HCT116 (cell line): Measurements from ENCODE around the gene MSMB.

Source experiments
- RAD21 ChIP-seq: IDR thresholded peaks from 2 replicates; pipeline ENCODE4 v1.6.1; 2012; ENCODE audit warnings: low read depth, mild to moderate bottlenecking
- YY1 ChIP-seq: IDR thresholded peaks from 2 replicates; pipeline ENCODE4 v1.6.1; 2011; ENCODE audit warnings: low read length, low read depth, moderate library complexity, mild to moderate bottlenecking; ENCODE audit not compliant: insufficient replicate concordance; ENCODE audit errors: extremely low read depth
- TF ChIP-seq, protein P1 (sequence below): IDR thresholded peaks from 2 replicates; pipeline ENCODE4 v1.6.1; 2012; ENCODE audit warnings: low read depth
- TF ChIP-seq, protein P2 (sequence below), 3 experiments: fragments of 200-600 bp in 1 of 3; sonication (generic) in 1 of 3; IDR thresholded peaks in 2 of 3; conservative IDR thresholded peaks in 1 of 3; 2 replicates each; pipeline ENCODE4 v1.5.1; 2012 to 2017; ENCODE audit warnings: low read depth in 2 of 3, low read length in 2 of 3, antibody characterized with exemption in 1 of 3, borderline replicate concordance in 1 of 3, control low read depth in 1 of 3, mild to moderate bottlenecking in 1 of 3, mixed read lengths in 1 of 3, mixed run types in 1 of 3, moderate library complexity in 1 of 3; ENCODE audit not compliant: insufficient read depth in 1 of 3

DNA sequence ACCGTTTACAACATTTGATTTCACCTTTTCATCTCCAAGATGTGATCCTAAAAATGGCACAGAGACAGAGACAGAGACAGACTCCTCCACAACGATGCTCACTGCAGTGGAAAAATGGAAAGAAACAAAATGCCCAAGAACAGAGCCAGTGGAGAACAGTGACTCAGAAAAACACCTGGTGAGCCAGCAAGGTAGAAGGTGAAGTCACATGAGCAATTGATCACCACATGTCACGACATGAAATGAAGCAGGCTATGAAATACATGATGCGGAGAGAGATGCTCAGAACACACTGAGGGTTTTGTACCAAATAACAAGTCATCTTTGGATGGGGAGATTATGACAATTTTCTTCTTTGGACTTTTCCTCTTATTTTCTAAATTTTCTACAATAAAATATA, 3.5 kb downstream of the MSMB start:
- TF ChIP-seq, protein P1, sequence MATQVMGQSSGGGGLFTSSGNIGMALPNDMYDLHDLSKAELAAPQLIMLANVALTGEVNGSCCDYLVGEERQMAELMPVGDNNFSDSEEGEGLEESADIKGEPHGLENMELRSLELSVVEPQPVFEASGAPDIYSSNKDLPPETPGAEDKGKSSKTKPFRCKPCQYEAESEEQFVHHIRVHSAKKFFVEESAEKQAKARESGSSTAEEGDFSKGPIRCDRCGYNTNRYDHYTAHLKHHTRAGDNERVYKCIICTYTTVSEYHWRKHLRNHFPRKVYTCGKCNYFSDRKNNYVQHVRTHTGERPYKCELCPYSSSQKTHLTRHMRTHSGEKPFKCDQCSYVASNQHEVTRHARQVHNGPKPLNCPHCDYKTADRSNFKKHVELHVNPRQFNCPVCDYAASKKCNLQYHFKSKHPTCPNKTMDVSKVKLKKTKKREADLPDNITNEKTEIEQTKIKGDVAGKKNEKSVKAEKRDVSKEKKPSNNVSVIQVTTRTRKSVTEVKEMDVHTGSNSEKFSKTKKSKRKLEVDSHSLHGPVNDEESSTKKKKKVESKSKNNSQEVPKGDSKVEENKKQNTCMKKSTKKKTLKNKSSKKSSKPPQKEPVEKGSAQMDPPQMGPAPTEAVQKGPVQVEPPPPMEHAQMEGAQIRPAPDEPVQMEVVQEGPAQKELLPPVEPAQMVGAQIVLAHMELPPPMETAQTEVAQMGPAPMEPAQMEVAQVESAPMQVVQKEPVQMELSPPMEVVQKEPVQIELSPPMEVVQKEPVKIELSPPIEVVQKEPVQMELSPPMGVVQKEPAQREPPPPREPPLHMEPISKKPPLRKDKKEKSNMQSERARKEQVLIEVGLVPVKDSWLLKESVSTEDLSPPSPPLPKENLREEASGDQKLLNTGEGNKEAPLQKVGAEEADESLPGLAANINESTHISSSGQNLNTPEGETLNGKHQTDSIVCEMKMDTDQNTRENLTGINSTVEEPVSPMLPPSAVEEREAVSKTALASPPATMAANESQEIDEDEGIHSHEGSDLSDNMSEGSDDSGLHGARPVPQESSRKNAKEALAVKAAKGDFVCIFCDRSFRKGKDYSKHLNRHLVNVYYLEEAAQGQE = no peak
- TF ChIP-seq RAD21 (no peak), YY1 (no peak)
- TF ChIP-seq, protein P2, sequence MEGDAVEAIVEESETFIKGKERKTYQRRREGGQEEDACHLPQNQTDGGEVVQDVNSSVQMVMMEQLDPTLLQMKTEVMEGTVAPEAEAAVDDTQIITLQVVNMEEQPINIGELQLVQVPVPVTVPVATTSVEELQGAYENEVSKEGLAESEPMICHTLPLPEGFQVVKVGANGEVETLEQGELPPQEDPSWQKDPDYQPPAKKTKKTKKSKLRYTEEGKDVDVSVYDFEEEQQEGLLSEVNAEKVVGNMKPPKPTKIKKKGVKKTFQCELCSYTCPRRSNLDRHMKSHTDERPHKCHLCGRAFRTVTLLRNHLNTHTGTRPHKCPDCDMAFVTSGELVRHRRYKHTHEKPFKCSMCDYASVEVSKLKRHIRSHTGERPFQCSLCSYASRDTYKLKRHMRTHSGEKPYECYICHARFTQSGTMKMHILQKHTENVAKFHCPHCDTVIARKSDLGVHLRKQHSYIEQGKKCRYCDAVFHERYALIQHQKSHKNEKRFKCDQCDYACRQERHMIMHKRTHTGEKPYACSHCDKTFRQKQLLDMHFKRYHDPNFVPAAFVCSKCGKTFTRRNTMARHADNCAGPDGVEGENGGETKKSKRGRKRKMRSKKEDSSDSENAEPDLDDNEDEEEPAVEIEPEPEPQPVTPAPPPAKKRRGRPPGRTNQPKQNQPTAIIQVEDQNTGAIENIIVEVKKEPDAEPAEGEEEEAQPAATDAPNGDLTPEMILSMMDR (IDR thresholded peaks at IDR 0.05 in 2 of 3, conservative IDR thresholded peaks at IDR 0.05 in 1 of 3; ENCODE audit: borderline replicate concordance in 1 of 3, insufficient read depth in 1 of 3, low read depth in 2 of 3, low read length in 2 of 3) = no peak
